HUES48 (cell line): ENCODE measurements around the gene PPP1R1B.
"Not testable (repeated sequence)": the region's sequence is repeated elsewhere in the genome, so short reads cannot be mapped to it uniquely, and the experiment has no call there.

Experiments used
- H3K27ac ChIP-seq: one replicate; pipeline ENCODE4 v1.7.0; 2013; ENCODE audit warnings: low read depth, low read length, inconsistent platforms
- H3K27me3 ChIP-seq: 2 replicates; pipeline ENCODE4 v1.6.1; 2013; ENCODE audit warnings: mild to moderate bottlenecking, low read length; ENCODE audit not compliant: control insufficient read depth, insufficient read depth
- H3K36me3 ChIP-seq: 2 replicates; pipeline ENCODE4 v1.6.1; 2013; ENCODE audit warnings: low read length; ENCODE audit not compliant: control insufficient read depth, insufficient read depth
- H3K4me1 ChIP-seq: 2 replicates; pipeline ENCODE4 v1.6.1; 2013; ENCODE audit warnings: mild to moderate bottlenecking, low read length; ENCODE audit not compliant: control insufficient read depth, insufficient read depth
- H3K4me3 ChIP-seq: 2 replicates; pipeline ENCODE4 v1.5.1; 2013; ENCODE audit warnings: mild to moderate bottlenecking, low read depth, low read length
- H3K9ac ChIP-seq: 2 replicates; pipeline ENCODE4 v1.6.1; 2013; ENCODE audit warnings: mild to moderate bottlenecking, low read depth, low read length, moderate library complexity
- H3K9me3 ChIP-seq: 2 replicates; pipeline ENCODE4 v1.6.1; 2013; ENCODE audit warnings: low read length; ENCODE audit not compliant: control insufficient read depth, insufficient read depth

The PPP1R1B gene

GRCh38 chr17:39626171-39627046 lies at the start of gene PPP1R1B:
PPP1R1B (plus strand) TSS chr17:39626952; CDS start chr17:39627393, 441 bp downstream.
- Histone ChIP-seq H3K9ac (no peak within 1 kb of the TSS), H3K27ac (no peak within 1 kb of the TSS), H3K4me1 (peaks cover 47% of the 10 kb centered on the region), H3K36me3 (no peaks in the 10 kb centered on the region), H3K9me3 (no peaks in the 10 kb centered on the region), H3K4me3 (peak within 1 kb of the TSS; percentile 71), H3K27me3 (peaks cover 66% of the 10 kb centered on the region)

- Histone ChIP-seq H3K4me1 (peaks cover 31% of the 10 kb centered on the region), H3K27ac (no peak overlapping the region), H3K9me3 (no peaks in the 10 kb centered on the region), H3K36me3 (no peaks in the 10 kb centered on the region), H3K9ac (no peak overlapping the region), H3K4me3 (no peak overlapping the region), H3K27me3 (peaks cover 4% of the 10 kb centered on the region; the same call in 1 of the 2 replicates)
Observed at GRCh38 chr17:39578272-39578671, 48.5 kb upstream of the PPP1R1B start.

GRCh38 chr17:39579318-39580081 lies 47.3 kb upstream of the PPP1R1B start:
- H3K4me3 ChIP-seq = 0 out of 2 replicates have a peak overlapping the region, but pooled peaks have one; percentile 10
- no peak overlapping the region for H3K9ac ChIP-seq
- H3K4me1 ChIP-seq = peaks cover 27% of the 10 kb centered on the region
- no peaks in the 10 kb centered on the region for H3K36me3 ChIP-seq
- peak overlapping the region; percentile 61 for H3K27ac ChIP-seq
- H3K9me3 ChIP-seq = no peaks in the 10 kb centered on the region
- peaks cover 4% of the 10 kb centered on the region; the same call in 1 of the 2 replicates for H3K27me3 ChIP-seq

- H3K27ac ChIP-seq = peak overlapping the region; percentile 61
- H3K9ac ChIP-seq = no peak overlapping the region
- H3K4me1 ChIP-seq = peaks cover 24% of the 10 kb centered on the region
- H3K27me3 ChIP-seq = no peaks in the 10 kb centered on the region; the same call in 1 of the 2 replicates
- H3K9me3 ChIP-seq = no peaks in the 10 kb centered on the region
- no peaks in the 10 kb centered on the region for H3K36me3 ChIP-seq
- 0 out of 2 replicates have a peak overlapping the region, but pooled peaks have one; percentile 10 for H3K4me3 ChIP-seq
Observed at GRCh38 chr17:39580082-39580468, 46.7 kb upstream of the PPP1R1B start.

GRCh38 chr17:39581071-39581758 lies 45.5 kb upstream of the PPP1R1B start:
- Histone ChIP-seq H3K9me3 (no peaks in the 10 kb centered on the region), H3K4me1 (peaks cover 24% of the 10 kb centered on the region), H3K9ac (no peak overlapping the region), H3K36me3 (no peaks in the 10 kb centered on the region), H3K27me3 (no peaks in the 10 kb centered on the region; the same call in 1 of the 2 replicates), H3K4me3 (no peak overlapping the region), H3K27ac (no peak overlapping the region)

GRCh38 chr17:39581759-39582085 lies 45.0 kb upstream of the PPP1R1B start:
- Histone ChIP-seq H3K9ac (no peak overlapping the region), H3K27me3 (no peaks in the 10 kb centered on the region; the same call in 1 of the 2 replicates), H3K9me3 (no peaks in the 10 kb centered on the region), H3K27ac (no peak overlapping the region), H3K36me3 (no peaks in the 10 kb centered on the region), H3K4me3 (no peak overlapping the region), H3K4me1 (peaks cover 24% of the 10 kb centered on the region)

- H3K4me3 ChIP-seq = no peak overlapping the region
- H3K9me3 ChIP-seq = no peaks in the 10 kb centered on the region
- H3K27me3 ChIP-seq = no peaks in the 10 kb centered on the region; the same call in 1 of the 2 replicates
- H3K36me3 ChIP-seq = no peaks in the 10 kb centered on the region
- H3K9ac ChIP-seq = no peak overlapping the region
- peaks cover 24% of the 10 kb centered on the region for H3K4me1 ChIP-seq
- H3K27ac ChIP-seq = no peak overlapping the region
Observed at GRCh38 chr17:39582658-39583057, 44.1 kb upstream of the PPP1R1B start.

- not testable (repeated sequence) for H3K9me3 ChIP-seq, H3K4me3 ChIP-seq, H3K9ac ChIP-seq, H3K36me3 ChIP-seq, H3K4me1 ChIP-seq, H3K27ac ChIP-seq
- peaks cover 40% of the 10 kb centered on the region for H3K27me3 ChIP-seq
Observed at GRCh38 chr17:39590180-39590579, 36.6 kb upstream of the PPP1R1B start.

GRCh38 chr17:39591958-39592954 lies 34.5 kb upstream of the PPP1R1B start:
- H3K9me3 ChIP-seq = no peaks in the 10 kb centered on the region
- H3K27ac ChIP-seq = no peak overlapping the region
- H3K9ac ChIP-seq = no peak overlapping the region
- H3K27me3 ChIP-seq = peaks cover 61% of the 10 kb centered on the region
- H3K4me3 ChIP-seq = peak overlapping the region; percentile 31; the same call in 1 of the 2 replicates
- peaks cover 10% of the 10 kb centered on the region for H3K4me1 ChIP-seq
- H3K36me3 ChIP-seq = no peaks in the 10 kb centered on the region

GRCh38 chr17:39593371-39593770 lies 33.4 kb upstream of the PPP1R1B start:
- no peak overlapping the region for H3K4me3 ChIP-seq
- no peak overlapping the region for H3K27ac ChIP-seq
- H3K4me1 ChIP-seq = peaks cover 12% of the 10 kb centered on the region
- H3K36me3 ChIP-seq = no peaks in the 10 kb centered on the region
- no peak overlapping the region for H3K9ac ChIP-seq
- H3K9me3 ChIP-seq = no peaks in the 10 kb centered on the region
- H3K27me3 ChIP-seq = peaks cover 72% of the 10 kb centered on the region
